GM23338 (cell line): ENCODE data around the gene STKLD1. TPM values are rescaled to one million over a fixed set of nuclear protein-coding genes. Genes with fewer than 3 reads are reported as not detected.

Source experiments
- ATAC-seq: fragments of 200-7000 bp; cut with Tn5 transposase; 3 replicates; pipeline ENCODE4 v1.9.1; 2020
- DNase-seq: peaks from one replicate; pipeline ENCODE4 v3.0.0-alpha.2; 2015; ENCODE audit warnings: low spot score
- H2AFZ ChIP-seq: fragments of 200-600 bp; sonication (generic); 2 replicates; pipeline ENCODE4 v1.8.0; 2016; ENCODE audit warnings: antibody characterized with exemption, mild to moderate bottlenecking, moderate library complexity
- H3F3A ChIP-seq: fragments of 200-600 bp; sonication (generic); replicated peaks from 2 replicates; pipeline ENCODE4 v1.8.0; 2017; ENCODE audit warnings: antibody characterized with exemption, mixed run types, low read depth
- H3K27ac ChIP-seq: fragments of 200-600 bp; sonication (generic); 2 replicates; pipeline ENCODE4 v1.6.1; 2016; ENCODE audit warnings: low read depth
- H3K27me3 ChIP-seq: fragments of 200-600 bp; sonication (generic); 2 replicates; pipeline ENCODE4 v1.8.0; 2016; ENCODE audit warnings: mild to moderate bottlenecking, mixed run types, moderate library complexity; ENCODE audit not compliant: insufficient read depth
- H3K36me3 ChIP-seq: fragments of 200-600 bp; sonication (generic); 2 replicates; pipeline ENCODE4 v1.8.0; 2016; ENCODE audit warnings: mild to moderate bottlenecking; ENCODE audit not compliant: insufficient read depth
- H3K4me1 ChIP-seq: fragments of 200-600 bp; sonication (generic); 2 replicates; pipeline ENCODE4 v1.8.0; 2016; ENCODE audit warnings: mild to moderate bottlenecking, moderate library complexity; ENCODE audit not compliant: insufficient read depth
- H3K4me2 ChIP-seq: fragments of 200-600 bp; sonication (generic); 2 replicates; pipeline ENCODE4 v1.7.1; 2017; ENCODE audit warnings: mixed run types
- H3K4me3 ChIP-seq: fragments of 200-600 bp; sonication (generic); 2 replicates; pipeline ENCODE4 v1.6.1; 2016; ENCODE audit warnings: mixed run types
- H3K79me2 ChIP-seq: fragments of 200-600 bp; sonication (generic); replicated peaks from 2 replicates; pipeline ENCODE4 v1.8.0; 2017; ENCODE audit warnings: mild to moderate bottlenecking; ENCODE audit not compliant: insufficient read depth
- H3K9me2 ChIP-seq: fragments of 200-600 bp; sonication (generic); 2 replicates; pipeline ENCODE4 v1.8.0; 2017; ENCODE audit not compliant: insufficient read depth
- H4K20me1 ChIP-seq: fragments of 200-600 bp; sonication (generic); replicated peaks from 2 replicates; pipeline ENCODE4 v1.8.0; 2017; ENCODE audit warnings: mild to moderate bottlenecking; ENCODE audit not compliant: insufficient read depth
- H3K27ac Mint-ChIP-seq: 2 replicates; pipeline ENCODE4 v1.8.0; 2020; ENCODE audit warnings: inconsistent platforms, mild to moderate bottlenecking, moderate library complexity, mixed read lengths
- H3K27me3 Mint-ChIP-seq: 3 replicates; pipeline ENCODE4 v1.8.0; 2022; ENCODE audit warnings: low read depth, mild to moderate bottlenecking, moderate library complexity, mixed read lengths, inconsistent platforms; ENCODE audit not compliant: insufficient read depth, poor library complexity
- H3K36me3 Mint-ChIP-seq: 3 replicates; pipeline ENCODE4 v1.8.0; 2021; ENCODE audit warnings: low read depth, mild to moderate bottlenecking, inconsistent platforms, moderate library complexity, mixed read lengths
- H3K4me1 Mint-ChIP-seq: 3 replicates; pipeline ENCODE4 v1.8.0; 2020; ENCODE audit warnings: mild to moderate bottlenecking, inconsistent platforms, mixed read lengths
- H3K4me3 Mint-ChIP-seq: 3 replicates; pipeline ENCODE4 v1.8.0; 2021; ENCODE audit warnings: moderate library complexity, mild to moderate bottlenecking, inconsistent platforms, mixed read lengths
- H3K9me3 Mint-ChIP-seq: 3 replicates; pipeline ENCODE4 v1.8.0; 2020; ENCODE audit warnings: moderate library complexity, mild to moderate bottlenecking, inconsistent platforms, mixed read lengths
- CREB1 ChIP-seq: fragments of 250-450 bp; sonication (Bioruptor Pico); IDR thresholded peaks from 2 replicates; pipeline ENCODE4 v1.5.0; 2020; ENCODE audit warnings: low read depth, mild to moderate bottlenecking, moderate library complexity
- EZH2phosphoT487 ChIP-seq: fragments of 200-600 bp; sonication (generic); IDR thresholded peaks from one replicate; pipeline ENCODE4 v1.8.1; 2018; ENCODE audit warnings: antibody characterized with exemption; ENCODE audit not compliant: unreplicated experiment
- JUNB ChIP-seq: IDR thresholded peaks from one replicate; pipeline ENCODE4 v1.6.1; 2016; ENCODE audit warnings: antibody characterized with exemption; ENCODE audit not compliant: unreplicated experiment
- POLR2AphosphoS5 ChIP-seq: IDR thresholded peaks from 2 replicates; pipeline ENCODE4 v1.6.1; 2016; ENCODE audit warnings: antibody characterized with exemption, low read depth
- STAT1 ChIP-seq: IDR thresholded peaks from one replicate; pipeline ENCODE4 v1.6.1; 2016; ENCODE audit warnings: antibody characterized with exemption; ENCODE audit not compliant: unreplicated experiment
- ZNF114 ChIP-seq: fragments of 250-450 bp; sonication (Bioruptor Pico); IDR thresholded peaks from 2 replicates; pipeline ENCODE4 v1.5.0; 2020; ENCODE audit warnings: mild to moderate bottlenecking, moderate library complexity
- ZNF331 ChIP-seq: fragments of 250-450 bp; sonication (Bioruptor Pico); IDR thresholded peaks from 2 replicates; pipeline ENCODE4 v1.5.0; 2020; ENCODE audit warnings: low read depth, mild to moderate bottlenecking, moderate library complexity
- polyA plus RNA-seq: library from polyadenylated mRNA; unstranded; fragments of >200 nt; fragmentation: Nextera tagmentation; extraction: Ambion mirVana; gene quantifications from 2 replicates; pipeline ENCODE4 v1.2.1, GENCODE V29; 2016
- total RNA-seq: library from RNA; depleted of rRNA; stranded (reverse); fragments of >200 nt; shearing (Covaris generic); gene quantifications from 2 replicates; pipeline ENCODE4 v1.2.3, GENCODE V29; 2014
- TF ChIP-seq, protein P1 (sequence below): IDR thresholded peaks from one replicate; pipeline ENCODE4 v1.6.1; 2018; ENCODE audit warnings: antibody characterized with exemption; ENCODE audit not compliant: unreplicated experiment
- TF ChIP-seq, protein P2 (sequence below): fragments of 250-450 bp; sonication (Bioruptor Pico); IDR thresholded peaks from 2 replicates; pipeline ENCODE4 v1.5.0; 2020; ENCODE audit warnings: mild to moderate bottlenecking, moderate library complexity
- TF ChIP-seq, protein P3 (sequence below): IDR thresholded peaks from 2 replicates; pipeline ENCODE4 v1.6.1; 2016; ENCODE audit warnings: antibody characterized with exemption
- TF ChIP-seq, protein P4 (sequence below), 2 experiments: fragments of 200-600 bp in 1 of 2; sonication (generic) in 1 of 2; conservative IDR thresholded peaks; 2 replicates each; pipeline versions ENCODE4 v1.5.1 to v1.6.1; 2016 to 2017; ENCODE audit warnings: antibody characterized with exemption in 2 of 2, low read depth in 2 of 2, mild to moderate bottlenecking in 2 of 2, moderate library complexity in 1 of 2

Gene STKLD1
- total and polyA plus RNA-seq, 2 experiments from 2014 or later: 0.57 TPM; not detected in 1

DNA sequence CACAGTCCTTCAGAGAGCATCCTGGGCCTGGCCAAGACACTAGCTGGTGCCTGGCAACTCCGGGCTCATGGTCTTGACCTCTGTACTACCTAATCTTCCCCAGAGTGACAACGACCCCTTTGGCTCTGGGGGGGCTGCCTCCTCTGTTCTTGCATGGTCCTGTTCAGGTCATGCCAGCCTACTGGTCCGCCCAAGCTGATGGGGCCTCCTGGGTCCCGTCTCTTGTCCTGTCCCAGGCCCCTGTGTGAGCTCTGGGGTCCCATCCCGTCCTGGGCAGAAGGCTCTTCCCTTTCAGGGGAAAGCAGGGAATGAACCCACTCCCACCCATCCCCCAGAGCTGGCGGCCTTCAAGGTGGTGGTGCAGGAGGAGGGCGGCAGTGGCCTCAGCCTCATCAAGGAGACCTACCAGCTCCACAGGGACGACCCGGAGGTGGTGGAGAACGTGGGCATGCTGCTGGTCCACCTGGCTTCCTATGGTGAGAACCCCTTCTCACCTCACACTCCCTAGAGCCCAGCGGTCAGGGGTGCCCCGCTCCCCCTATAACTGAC lies 28.4 kb downstream of the STKLD1 start:
- Mint-ChIP-seq H3K4me3 (no peak overlapping the region; the same call in 2 of the 3 replicates), H3K9me3 (no peaks in the 10 kb centered on the region; the same call in 2 of the 3 replicates), H3K27me3 (peaks cover 23% of the 10 kb centered on the region), H3K4me1 (peaks cover 3% of the 10 kb centered on the region; the same call in 2 of the 3 replicates), H3K27ac (no peak overlapping the region), H3K36me3 (peaks cover 38% of the 10 kb centered on the region)
- H3K9me2 ChIP-seq: no peaks in the 10 kb centered on the region
- no peaks in the 10 kb centered on the region for H3K79me2 ChIP-seq
- DNase-seq (no peak), ATAC-seq (no peak)
- 0 out of 2 replicates have a peak, but pooled peaks cover 13% of the 10 kb centered on the region for H3F3A ChIP-seq
- no peak overlapping the region for H3K4me2 ChIP-seq
- peaks cover 6% of the 10 kb centered on the region; the same call in 1 of the 2 replicates for H3K36me3 ChIP-seq
- no peak overlapping the region for H2AFZ ChIP-seq
- H3K27me3 ChIP-seq: no peaks in the 10 kb centered on the region
- TF ChIP-seq, protein P1, sequence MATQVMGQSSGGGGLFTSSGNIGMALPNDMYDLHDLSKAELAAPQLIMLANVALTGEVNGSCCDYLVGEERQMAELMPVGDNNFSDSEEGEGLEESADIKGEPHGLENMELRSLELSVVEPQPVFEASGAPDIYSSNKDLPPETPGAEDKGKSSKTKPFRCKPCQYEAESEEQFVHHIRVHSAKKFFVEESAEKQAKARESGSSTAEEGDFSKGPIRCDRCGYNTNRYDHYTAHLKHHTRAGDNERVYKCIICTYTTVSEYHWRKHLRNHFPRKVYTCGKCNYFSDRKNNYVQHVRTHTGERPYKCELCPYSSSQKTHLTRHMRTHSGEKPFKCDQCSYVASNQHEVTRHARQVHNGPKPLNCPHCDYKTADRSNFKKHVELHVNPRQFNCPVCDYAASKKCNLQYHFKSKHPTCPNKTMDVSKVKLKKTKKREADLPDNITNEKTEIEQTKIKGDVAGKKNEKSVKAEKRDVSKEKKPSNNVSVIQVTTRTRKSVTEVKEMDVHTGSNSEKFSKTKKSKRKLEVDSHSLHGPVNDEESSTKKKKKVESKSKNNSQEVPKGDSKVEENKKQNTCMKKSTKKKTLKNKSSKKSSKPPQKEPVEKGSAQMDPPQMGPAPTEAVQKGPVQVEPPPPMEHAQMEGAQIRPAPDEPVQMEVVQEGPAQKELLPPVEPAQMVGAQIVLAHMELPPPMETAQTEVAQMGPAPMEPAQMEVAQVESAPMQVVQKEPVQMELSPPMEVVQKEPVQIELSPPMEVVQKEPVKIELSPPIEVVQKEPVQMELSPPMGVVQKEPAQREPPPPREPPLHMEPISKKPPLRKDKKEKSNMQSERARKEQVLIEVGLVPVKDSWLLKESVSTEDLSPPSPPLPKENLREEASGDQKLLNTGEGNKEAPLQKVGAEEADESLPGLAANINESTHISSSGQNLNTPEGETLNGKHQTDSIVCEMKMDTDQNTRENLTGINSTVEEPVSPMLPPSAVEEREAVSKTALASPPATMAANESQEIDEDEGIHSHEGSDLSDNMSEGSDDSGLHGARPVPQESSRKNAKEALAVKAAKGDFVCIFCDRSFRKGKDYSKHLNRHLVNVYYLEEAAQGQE: no peak
- TF ChIP-seq EZH2phosphoT487 (no peak), STAT1 (no peak), CREB1 (no peak), POLR2AphosphoS5 (no peak), ZNF114 (CRISPR knock-in tag) (no peak), JUNB (no peak), ZNF331 (CRISPR knock-in tag) (no peak)
- TF ChIP-seq, protein P2, sequence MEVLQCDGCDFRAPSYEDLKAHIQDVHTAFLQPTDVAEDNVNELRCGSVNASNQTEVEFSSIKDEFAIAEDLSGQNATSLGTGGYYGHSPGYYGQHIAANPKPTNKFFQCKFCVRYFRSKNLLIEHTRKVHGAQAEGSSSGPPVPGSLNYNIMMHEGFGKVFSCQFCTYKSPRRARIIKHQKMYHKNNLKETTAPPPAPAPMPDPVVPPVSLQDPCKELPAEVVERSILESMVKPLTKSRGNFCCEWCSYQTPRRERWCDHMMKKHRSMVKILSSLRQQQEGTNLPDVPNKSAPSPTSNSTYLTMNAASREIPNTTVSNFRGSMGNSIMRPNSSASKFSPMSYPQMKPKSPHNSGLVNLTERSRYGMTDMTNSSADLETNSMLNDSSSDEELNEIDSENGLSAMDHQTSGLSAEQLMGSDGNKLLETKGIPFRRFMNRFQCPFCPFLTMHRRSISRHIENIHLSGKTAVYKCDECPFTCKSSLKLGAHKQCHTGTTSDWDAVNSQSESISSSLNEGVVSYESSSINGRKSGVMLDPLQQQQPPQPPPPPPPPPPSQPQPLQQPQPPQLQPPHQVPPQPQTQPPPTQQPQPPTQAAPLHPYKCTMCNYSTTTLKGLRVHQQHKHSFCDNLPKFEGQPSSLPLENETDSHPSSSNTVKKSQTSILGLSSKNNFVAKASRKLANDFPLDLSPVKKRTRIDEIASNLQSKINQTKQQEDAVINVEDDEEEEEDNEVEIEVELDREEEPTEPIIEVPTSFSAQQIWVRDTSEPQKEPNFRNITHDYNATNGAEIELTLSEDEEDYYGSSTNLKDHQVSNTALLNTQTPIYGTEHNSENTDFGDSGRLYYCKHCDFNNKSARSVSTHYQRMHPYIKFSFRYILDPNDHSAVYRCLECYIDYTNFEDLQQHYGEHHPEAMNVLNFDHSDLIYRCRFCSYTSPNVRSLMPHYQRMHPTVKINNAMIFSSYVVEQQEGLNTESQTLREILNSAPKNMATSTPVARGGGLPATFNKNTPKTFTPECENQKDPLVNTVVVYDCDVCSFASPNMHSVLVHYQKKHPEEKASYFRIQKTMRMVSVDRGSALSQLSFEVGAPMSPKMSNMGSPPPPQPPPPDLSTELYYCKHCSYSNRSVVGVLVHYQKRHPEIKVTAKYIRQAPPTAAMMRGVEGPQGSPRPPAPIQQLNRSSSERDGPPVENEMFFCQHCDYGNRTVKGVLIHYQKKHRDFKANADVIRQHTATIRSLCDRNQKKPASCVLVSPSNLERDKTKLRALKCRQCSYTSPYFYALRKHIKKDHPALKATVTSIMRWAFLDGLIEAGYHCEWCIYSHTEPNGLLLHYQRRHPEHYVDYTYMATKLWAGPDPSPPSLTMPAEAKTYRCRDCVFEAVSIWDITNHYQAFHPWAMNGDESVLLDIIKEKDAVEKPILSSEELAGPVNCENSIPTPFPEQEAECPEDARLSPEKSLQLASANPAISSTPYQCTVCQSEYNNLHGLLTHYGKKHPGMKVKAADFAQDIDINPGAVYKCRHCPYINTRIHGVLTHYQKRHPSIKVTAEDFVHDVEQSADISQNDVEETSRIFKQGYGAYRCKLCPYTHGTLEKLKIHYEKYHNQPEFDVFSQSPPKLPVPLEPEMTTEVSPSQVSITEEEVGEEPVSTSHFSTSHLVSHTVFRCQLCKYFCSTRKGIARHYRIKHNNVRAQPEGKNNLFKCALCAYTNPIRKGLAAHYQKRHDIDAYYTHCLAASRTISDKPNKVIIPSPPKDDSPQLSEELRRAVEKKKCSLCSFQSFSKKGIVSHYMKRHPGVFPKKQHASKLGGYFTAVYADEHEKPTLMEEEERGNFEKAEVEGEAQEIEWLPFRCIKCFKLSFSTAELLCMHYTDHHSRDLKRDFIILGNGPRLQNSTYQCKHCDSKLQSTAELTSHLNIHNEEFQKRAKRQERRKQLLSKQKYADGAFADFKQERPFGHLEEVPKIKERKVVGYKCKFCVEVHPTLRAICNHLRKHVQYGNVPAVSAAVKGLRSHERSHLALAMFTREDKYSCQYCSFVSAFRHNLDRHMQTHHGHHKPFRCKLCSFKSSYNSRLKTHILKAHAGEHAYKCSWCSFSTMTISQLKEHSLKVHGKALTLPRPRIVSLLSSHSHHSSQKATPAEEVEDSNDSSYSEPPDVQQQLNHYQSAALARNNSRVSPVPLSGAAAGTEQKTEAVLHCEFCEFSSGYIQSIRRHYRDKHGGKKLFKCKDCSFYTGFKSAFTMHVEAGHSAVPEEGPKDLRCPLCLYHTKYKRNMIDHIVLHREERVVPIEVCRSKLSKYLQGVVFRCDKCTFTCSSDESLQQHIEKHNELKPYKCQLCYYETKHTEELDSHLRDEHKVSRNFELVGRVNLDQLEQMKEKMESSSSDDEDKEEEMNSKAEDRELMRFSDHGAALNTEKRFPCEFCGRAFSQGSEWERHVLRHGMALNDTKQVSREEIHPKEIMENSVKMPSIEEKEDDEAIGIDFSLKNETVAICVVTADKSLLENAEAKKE (CRISPR knock-in tag): no peak
- TF ChIP-seq, protein P3, sequence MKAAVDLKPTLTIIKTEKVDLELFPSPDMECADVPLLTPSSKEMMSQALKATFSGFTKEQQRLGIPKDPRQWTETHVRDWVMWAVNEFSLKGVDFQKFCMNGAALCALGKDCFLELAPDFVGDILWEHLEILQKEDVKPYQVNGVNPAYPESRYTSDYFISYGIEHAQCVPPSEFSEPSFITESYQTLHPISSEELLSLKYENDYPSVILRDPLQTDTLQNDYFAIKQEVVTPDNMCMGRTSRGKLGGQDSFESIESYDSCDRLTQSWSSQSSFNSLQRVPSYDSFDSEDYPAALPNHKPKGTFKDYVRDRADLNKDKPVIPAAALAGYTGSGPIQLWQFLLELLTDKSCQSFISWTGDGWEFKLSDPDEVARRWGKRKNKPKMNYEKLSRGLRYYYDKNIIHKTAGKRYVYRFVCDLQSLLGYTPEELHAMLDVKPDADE: no peak
- TF ChIP-seq, protein P4, sequence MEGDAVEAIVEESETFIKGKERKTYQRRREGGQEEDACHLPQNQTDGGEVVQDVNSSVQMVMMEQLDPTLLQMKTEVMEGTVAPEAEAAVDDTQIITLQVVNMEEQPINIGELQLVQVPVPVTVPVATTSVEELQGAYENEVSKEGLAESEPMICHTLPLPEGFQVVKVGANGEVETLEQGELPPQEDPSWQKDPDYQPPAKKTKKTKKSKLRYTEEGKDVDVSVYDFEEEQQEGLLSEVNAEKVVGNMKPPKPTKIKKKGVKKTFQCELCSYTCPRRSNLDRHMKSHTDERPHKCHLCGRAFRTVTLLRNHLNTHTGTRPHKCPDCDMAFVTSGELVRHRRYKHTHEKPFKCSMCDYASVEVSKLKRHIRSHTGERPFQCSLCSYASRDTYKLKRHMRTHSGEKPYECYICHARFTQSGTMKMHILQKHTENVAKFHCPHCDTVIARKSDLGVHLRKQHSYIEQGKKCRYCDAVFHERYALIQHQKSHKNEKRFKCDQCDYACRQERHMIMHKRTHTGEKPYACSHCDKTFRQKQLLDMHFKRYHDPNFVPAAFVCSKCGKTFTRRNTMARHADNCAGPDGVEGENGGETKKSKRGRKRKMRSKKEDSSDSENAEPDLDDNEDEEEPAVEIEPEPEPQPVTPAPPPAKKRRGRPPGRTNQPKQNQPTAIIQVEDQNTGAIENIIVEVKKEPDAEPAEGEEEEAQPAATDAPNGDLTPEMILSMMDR (conservative IDR thresholded peaks at IDR 0.05; ENCODE audit: low read depth in 2 of 2): no peak
- no peaks in the 10 kb centered on the region for H3K4me1 ChIP-seq
- no peak overlapping the region for H3K4me3 ChIP-seq
- H3K27ac ChIP-seq: no peak overlapping the region
- H4K20me1 ChIP-seq: no peaks in the 10 kb centered on the region; the same call in 1 of the 2 replicates
